HCT116 (cell line): Measurements from ENCODE around the gene SPINK5.

Experiments used
- ATF3 ChIP-seq: IDR thresholded peaks from 2 replicates; pipeline ENCODE4 v1.6.1; 2012
- CTCF ChIP-seq, 3 experiments: fragments of 200-600 bp in 1 of 3; sonication (generic) in 1 of 3; IDR thresholded peaks in 2 of 3; conservative IDR thresholded peaks in 1 of 3; 2 replicates each; pipeline ENCODE4 v1.5.1; 2012 to 2017; ENCODE audit warnings: low read depth in 2 of 3, low read length in 2 of 3, antibody characterized with exemption in 1 of 3, borderline replicate concordance in 1 of 3, control low read depth in 1 of 3, mild to moderate bottlenecking in 1 of 3, mixed read lengths in 1 of 3, mixed run types in 1 of 3, moderate library complexity in 1 of 3; ENCODE audit not compliant: insufficient read depth in 1 of 3
- EZH2 ChIP-seq: fragments of 200-600 bp; sonication (generic); IDR thresholded peaks from 2 replicates; pipeline ENCODE4 v1.6.1; 2017; ENCODE audit warnings: antibody characterized with exemption, mixed run types
- MAX ChIP-seq: IDR thresholded peaks from 2 replicates; pipeline ENCODE4 v1.6.1; 2012
- POLR2A ChIP-seq: IDR thresholded peaks from 2 replicates; pipeline ENCODE4 v1.7.0; 2011; ENCODE audit warnings: borderline replicate concordance; ENCODE audit not compliant: insufficient read depth, insufficient read length; ENCODE audit errors: extremely low read depth
- POLR2AphosphoS5 ChIP-seq: IDR thresholded peaks from 2 replicates; pipeline ENCODE4 v1.6.1; 2011; ENCODE audit warnings: mild to moderate bottlenecking, low read depth, low read length, moderate library complexity
- RAD21 ChIP-seq: IDR thresholded peaks from 2 replicates; pipeline ENCODE4 v1.6.1; 2012; ENCODE audit warnings: low read depth, mild to moderate bottlenecking
- REST ChIP-seq: IDR thresholded peaks from 2 replicates; pipeline ENCODE4 v1.6.1; 2012; ENCODE audit warnings: low read depth
- SIN3A ChIP-seq: IDR thresholded peaks from 2 replicates; pipeline ENCODE4 v1.6.1; 2012; ENCODE audit warnings: low read depth
- SP1 ChIP-seq: IDR thresholded peaks from 2 replicates; pipeline ENCODE4 v1.6.1; 2012; ENCODE audit warnings: low read depth
- ZBTB33 ChIP-seq: IDR thresholded peaks from 2 replicates; pipeline ENCODE4 v1.6.1; 2011; ENCODE audit warnings: mild to moderate bottlenecking, low read length, moderate library complexity; ENCODE audit not compliant: insufficient replicate concordance; ENCODE audit errors: extremely low read depth

GRCh38 chr5:148152781-148153180, 89.0 kb downstream of the SPINK5 start:
- TF ChIP-seq CTCF (IDR thresholded peaks at IDR 0.05 in 2 of 3, conservative IDR thresholded peaks at IDR 0.05 in 1 of 3; ENCODE audit: borderline replicate concordance in 1 of 3, insufficient read depth in 1 of 3, low read depth in 2 of 3, low read length in 2 of 3): no peak
- TF ChIP-seq ATF3: no peak
- TF ChIP-seq SIN3A: no peak
- no peak for TF ChIP-seq EZH2
- no peak for TF ChIP-seq REST
- no peak for TF ChIP-seq POLR2A
- no peak for TF ChIP-seq SP1
- no peak for TF ChIP-seq POLR2AphosphoS5
- TF ChIP-seq ZBTB33: no peak
- no peak for TF ChIP-seq MAX
- TF ChIP-seq RAD21: no peak
